Measurements from ENCODE around the gene SPEF2.

Gene SPEF2

GRCh38 chr5:35852773-35853172 is 235.1 kb downstream of the SPEF2 start:
- TF ChIP-seq REST (IDR thresholded peaks at IDR 0.05; ENCODE audit: insufficient replicate concordance, low read depth) (no peak), GABPA (IDR thresholded peaks at IDR 0.05; ENCODE audit: low read depth) (no peak), POLR2AphosphoS5 (IDR thresholded peaks at IDR 0.05; ENCODE audit: low read depth) (no peak)
- H3K4me3 ChIP-seq (replicated peaks; ENCODE audit: insufficient read depth, low read length) = no peak overlapping the region
- no peak overlapping the region for H3K27ac ChIP-seq (replicated peaks)

GRCh38 chr5:35853631-35854030 is 236.0 kb downstream of the SPEF2 start:
- Histone ChIP-seq H3K4me3 (replicated peaks; ENCODE audit: insufficient read depth, low read length) (no peak overlapping the region), H3K27ac (replicated peaks) (no peak overlapping the region), H3K27me3 (ENCODE audit: insufficient read depth, poor library complexity, severe bottlenecking) (no peaks in the 10 kb centered on the region)
- TF ChIP-seq GABPA (IDR thresholded peaks at IDR 0.05; ENCODE audit: low read depth) (no peak), CTCF (IDR thresholded peaks at IDR 0.05; ENCODE audit: insufficient read depth, low read length) (no peak), POLR2AphosphoS5 (IDR thresholded peaks at IDR 0.05; ENCODE audit: low read depth) (no peak), REST (IDR thresholded peaks at IDR 0.05; ENCODE audit: insufficient replicate concordance, low read depth) (no peak), SPI1 (IDR thresholded peaks at IDR 0.05; ENCODE audit: borderline replicate concordance, low read depth) (no peak)
- peak; percentile 33 to 78 for DNase-seq (ENCODE audit: low read depth in 1 of 2, low spot score in 1 of 2)

More at GRCh38 chr5:35852773-35853172, 235.1 kb downstream of the SPEF2 start:
- DNase-seq (ENCODE audit: low read depth in 1 of 2, low spot score in 1 of 2) = no peak
- H3K27me3 ChIP-seq (ENCODE audit: insufficient read depth, poor library complexity, severe bottlenecking) = no peaks in the 10 kb centered on the region

GRCh38 chr5:35854248-35854647 is 236.6 kb downstream of the SPEF2 start:
- Histone ChIP-seq H3K4me3 (replicated peaks; ENCODE audit: insufficient read depth, low read length) (no peak overlapping the region), H3K27me3 (ENCODE audit: insufficient read depth, poor library complexity, severe bottlenecking) (no peaks in the 10 kb centered on the region), H3K27ac (replicated peaks) (no peak overlapping the region)
- DNase-seq (ENCODE audit: low read depth in 1 of 2, low spot score in 1 of 2) = no peak
- TF ChIP-seq REST (IDR thresholded peaks at IDR 0.05; ENCODE audit: insufficient replicate concordance, low read depth) (no peak), SPI1 (IDR thresholded peaks at IDR 0.05; ENCODE audit: borderline replicate concordance, low read depth) (no peak), CTCF (IDR thresholded peaks at IDR 0.05; ENCODE audit: insufficient read depth, low read length) (no peak)

GRCh38 chr5:35855187-35855586 is 237.5 kb downstream of the SPEF2 start:
- Histone ChIP-seq H3K27ac (replicated peaks) (no peak overlapping the region), H3K4me3 (replicated peaks; ENCODE audit: insufficient read depth, low read length) (no peak overlapping the region), H3K27me3 (ENCODE audit: insufficient read depth, poor library complexity, severe bottlenecking) (no peaks in the 10 kb centered on the region)
- DNase-seq (ENCODE audit: low read depth in 1 of 2, low spot score in 1 of 2) = no peak
- TF ChIP-seq CTCF (IDR thresholded peaks at IDR 0.05; ENCODE audit: insufficient read depth, low read length) = no peak
- no peak for TF ChIP-seq GABPA (IDR thresholded peaks at IDR 0.05; ENCODE audit: low read depth)
- TF ChIP-seq SPI1 (IDR thresholded peaks at IDR 0.05; ENCODE audit: borderline replicate concordance, low read depth) = no peak
- no peak for TF ChIP-seq REST (IDR thresholded peaks at IDR 0.05; ENCODE audit: insufficient replicate concordance, low read depth)
- no peak for TF ChIP-seq POLR2AphosphoS5 (IDR thresholded peaks at IDR 0.05; ENCODE audit: low read depth)

Measured in HL-60 (cell line).